Ovary (tissue), 10 donors: ENCODE results near the gene CCRL2. TPM values are rescaled to one million over a fixed set of nuclear protein-coding genes. Genes with fewer than 3 reads are reported as not detected.

Experiments used
- DNase-seq, 5 donors: peaks; one replicate each; pipeline ENCODE4 v3.0.0-alpha.2; 2019 to 2020
- H3K27ac ChIP-seq, 2 donors: fragments of 200-600 bp; one replicate each; pipeline versions ENCODE4 v1.5.1 to v1.8.0; 2019 to 2022
- H3K27me3 ChIP-seq: fragments of 200-600 bp; one replicate; pipeline ENCODE4 v1.8.0; 2022
- H3K36me3 ChIP-seq: fragments of 200-600 bp; sonication (generic); one replicate; pipeline ENCODE4 v1.5.1; 2019
- H3K4me1 ChIP-seq: one replicate; pipeline ENCODE4 v1.8.1; 2013; ENCODE audit warnings: mild to moderate bottlenecking, moderate library complexity; ENCODE audit not compliant: insufficient read depth
- H3K4me3 ChIP-seq: fragments of 200-600 bp; sonication (generic); one replicate; pipeline ENCODE4 v1.5.1; 2017
- H3K9me3 ChIP-seq, 2 donors: fragments of 200-600 bp in 1 of 2; sonication (generic) in 1 of 2; one replicate each; pipeline versions ENCODE4 v1.5.1 to v1.8.1; 2013 to 2019; ENCODE audit warnings: mild to moderate bottlenecking in 1 of 2, moderate library complexity in 1 of 2
- CTCF ChIP-seq, 3 donors: fragments of 450-650 bp in 2 of 3; fragments of 200-600 bp in 1 of 3; IDR thresholded peaks; one replicate each; pipeline versions ENCODE4 v1.5.1 to v1.8.0; 2016 to 2022; ENCODE audit warnings: antibody characterized with exemption in 3 of 3, mild to moderate bottlenecking in 1 of 3
- EP300 ChIP-seq: sonication (generic); formaldehyde crosslinking; IDR thresholded peaks from one replicate; pipeline ENCODE4 v1.6.1; 2017; ENCODE audit warnings: antibody characterized with exemption
- POLR2A ChIP-seq: fragments of 450-650 bp; IDR thresholded peaks from one replicate; pipeline ENCODE4 v1.6.1; 2017; ENCODE audit warnings: antibody characterized with exemption, mild to moderate bottlenecking, moderate library complexity
- WGBS, 3 donors: extraction: QIAGEN DNeasy Blood & Tissue Kit in 1 of 3; methylation state at CpG; one replicate each; pipeline versions ENCODE4 v1.1.5 to v1.1.7; 2013 to 2017; 5-methylcytosine and 5-hydroxymethylcytosine counted together
- intact Hi-C, 4 donors: fragments of 100-400 bp; cut with DNase I; formaldehyde crosslinking; loops; one replicate each; pipeline versions ENCODE4 v1.11.0 to v1.15.1; 2022 to 2023
- long read RNA-seq, 3 donors: library from polyadenylated mRNA in 2 of 3; unstranded in 2 of 3; transcript quantifications; one replicate each; pipeline ENCODE4 v2.0.0 and lab custom pipeline, GENCODE V29; 2021 to 2026
- polyA plus RNA-seq, 2 donors: library from polyadenylated mRNA; stranded (reverse); fragments of 200-250 nt in 1 of 2; fragments of 350-450 nt in 1 of 2; fragmentation: Illumina TruSeq in 1 of 2; extraction: RNeasy Lipid Tissue Mini Kit (QIAGEN cat#74804) in 1 of 2; gene quantifications; one replicate each; pipeline ENCODE4 v1.2.3, GENCODE V29; 2013 to 2014
- total RNA-seq, 7 donors: library from RNA; depleted of rRNA in 2 of 7; stranded (reverse); fragments of >200 nt in 2 of 7; fragmentation: NEBNext Ultra II Directional in 3 of 7; extraction: Animal tissue kit (Norgen Biotek cat#: 25700) in 3 of 7; gene quantifications; one replicate each; pipeline versions ENCODE4 v1.1.0 to v1.2.4, GENCODE V29; 2016 to 2023
- donor health status: DM: no; HTN: no; CAD: no; lungs with moderate emphysema.
- donor health status: DM: no; HTN: no; CAD: no.
- donor health status: Bipolar disorder and iron deficiency.
- donor health status: DM: yes; HTN: yes; CAD: no.
- donor health status: DM: no; HTN: no; CAD: no.
- donor health status: DM: yes; HTN: yes; CAD: no.

The CCRL2 gene
- total RNA-seq = 1 to 10 TPM in 3 of 7 donors, under 1 TPM in 3, not detected in 1; 0.72 to 4.4 (median 1.0) TPM
- polyA plus RNA-seq = 1 to 10 TPM; 1.2 to 5.4 TPM
- long read RNA-seq, donor 1, partial matches to known transcripts = 0 of 2 reads
- long read RNA-seq, donor 1, other reads (novel, unspliced or antisense) = 0 of 2 reads
- long read RNA-seq, donor 2 = 0 reads
- long read RNA-seq, donor 3 = 0 reads

GRCh38 chr3:46406788-46407611 lies at the start of gene CCRL2, which contains the start of gene CCR5AS:
Gene CCRL2, plus strand, starts transcription at chr3:46407259. Its CDS starts 821 bp downstream, at chr3:46408080.
Gene CCR5AS, minus strand, starts transcription at chr3:46407066.
- TF ChIP-seq POLR2A (no peak), CTCF (IDR thresholded peaks at IDR 0.05) (no peak), EP300 (no peak)
- Histone ChIP-seq H3K27ac (peak within 1 kb of the TSS in 1 of 2 donors; percentile 6), H3K4me3 (peak within 1 kb of the TSS; percentile 0), H3K27me3 (no peaks in the 10 kb centered on the region), H3K36me3 (no peaks in the 10 kb centered on the region), H3K9me3 (no peaks in the 10 kb centered on the region), H3K4me1 (peaks cover 8% of the 10 kb centered on the region)
- WGBS, 3 donors = 50 to 56% (median 51%) methylated on average over 20 of the region's 20 CpGs
- DNase-seq = peak in 1 of 5 donors; percentile 45
- intact Hi-C loops = no loop called here

- 84 to 88% (median 85%) methylated on average over 6 of the region's 6 CpGs for WGBS, 3 donors
- Histone ChIP-seq H3K4me1 (no peaks in the 10 kb centered on the region), H3K4me3 (no peak overlapping the region), H3K27me3 (no peaks in the 10 kb centered on the region), H3K9me3 (no peaks in the 10 kb centered on the region), H3K27ac (no peak overlapping the region), H3K36me3 (no peaks in the 10 kb centered on the region)
- intact Hi-C loops = no loop called here
- no peak for TF ChIP-seq CTCF (IDR thresholded peaks at IDR 0.05)
- no peak for TF ChIP-seq POLR2A
- TF ChIP-seq EP300 = no peak
- DNase-seq = no peak
Observed at GRCh38 chr3:46358466-46358865, 48.6 kb upstream of the CCRL2 start.

- intact Hi-C loops = no loop called here
Observed at GRCh38 chr3:46359733-46360493, 47.1 kb upstream of the CCRL2 start.

More at GRCh38 chr3:46359733-46360493, 47.1 kb upstream of the CCRL2 start:
- no peak for DNase-seq
- no peaks in the 10 kb centered on the region for H3K4me1 ChIP-seq
- H3K27me3 ChIP-seq = no peaks in the 10 kb centered on the region
- H3K9me3 ChIP-seq = no peaks in the 10 kb centered on the region
- no peak overlapping the region for H3K4me3 ChIP-seq
- no peaks in the 10 kb centered on the region for H3K36me3 ChIP-seq
- TF ChIP-seq EP300 = no peak
- TF ChIP-seq POLR2A = no peak
- no peak for TF ChIP-seq CTCF (IDR thresholded peaks at IDR 0.05)
- 18 to 34% (median 26%) methylated on average over 11 of the region's 11 CpGs for WGBS, 3 donors
- no peak overlapping the region for H3K27ac ChIP-seq
